ENCODE measurements around the gene GRIP1.

GRIP1 gene

GRCh38 chr12:66584673-66585072, 94.2 kb downstream of the GRIP1 start:
- TF ChIP-seq CTCF (conservative IDR thresholded peaks at IDR 0.05) = no peak
- H3K27ac ChIP-seq = no peak overlapping the region

GRCh38 chr12:66573605-66574004, 105.3 kb downstream of the GRIP1 start:
- no peak overlapping the region for H3K27ac ChIP-seq
- TF ChIP-seq CTCF (conservative IDR thresholded peaks at IDR 0.05) = no peak

GRCh38 chr12:66572845-66573244, 106.0 kb downstream of the GRIP1 start:
- TF ChIP-seq CTCF (conservative IDR thresholded peaks at IDR 0.05) = no peak

GRCh38 chr12:66571361-66571915, 107.4 kb downstream of the GRIP1 start:
- H3K27ac ChIP-seq = peak overlapping the region; percentile 24; the same call in 1 of the 2 replicates
- no peak for TF ChIP-seq CTCF (conservative IDR thresholded peaks at IDR 0.05)

More at GRCh38 chr12:66572845-66573244, 106.0 kb downstream of the GRIP1 start:
- no peak overlapping the region for H3K27ac ChIP-seq

GRCh38 chr12:66563220-66563619, 115.7 kb downstream of the GRIP1 start:
- H3K27ac ChIP-seq = no peak overlapping the region
- TF ChIP-seq CTCF (conservative IDR thresholded peaks at IDR 0.05) = no peak

GRCh38 chr12:66555113-66555512, 123.8 kb downstream of the GRIP1 start:
- TF ChIP-seq CTCF (conservative IDR thresholded peaks at IDR 0.05) = no peak
- H3K27ac ChIP-seq = no peak overlapping the region

- TF ChIP-seq CTCF (conservative IDR thresholded peaks at IDR 0.05) = no peak
- H3K27ac ChIP-seq = no peak overlapping the region
Observed at GRCh38 chr12:66552716-66553115, 126.2 kb downstream of the GRIP1 start.

Data from VCaP (cell line).